IPS-18c (cell line): Measurements from ENCODE around the gene SMAGP.

Experiments
- H3K4me3 ChIP-seq: 2 replicates; pipeline ENCODE4 v1.7.0; 2013; ENCODE audit warnings: low read depth, mild to moderate bottlenecking, low read length, moderate library complexity; ENCODE audit not compliant: insufficient read depth
- H3K9me3 ChIP-seq: one replicate; pipeline ENCODE4 v1.6.1; 2013; ENCODE audit warnings: mild to moderate bottlenecking, low read length, moderate library complexity; ENCODE audit not compliant: control insufficient read depth, insufficient read depth

SMAGP gene

GRCh38 chr12:51214895-51215294 lies 55.3 kb downstream of the SMAGP start:
- Histone ChIP-seq H3K9me3 (no peaks in the 10 kb centered on the region), H3K4me3 (no peak overlapping the region)

GRCh38 chr12:51210690-51211395 lies 59.4 kb downstream of the SMAGP start:
- no peaks in the 10 kb centered on the region for H3K9me3 ChIP-seq
- H3K4me3 ChIP-seq = no peak overlapping the region

GRCh38 chr12:51209259-51209658 lies 61.0 kb downstream of the SMAGP start:
- Histone ChIP-seq H3K9me3 (no peaks in the 10 kb centered on the region), H3K4me3 (no peak overlapping the region)

- Histone ChIP-seq H3K9me3 (no peaks in the 10 kb centered on the region), H3K4me3 (no peak overlapping the region)
Measured at GRCh38 chr12:51208016-51208660, 62.1 kb downstream of the SMAGP start.

- Histone ChIP-seq H3K9me3 (no peaks in the 10 kb centered on the region), H3K4me3 (no peak overlapping the region)
Measured at GRCh38 chr12:51205350-51205749, 64.9 kb downstream of the SMAGP start.

GRCh38 chr12:51202718-51203117 lies 67.5 kb downstream of the SMAGP start:
- no peaks in the 10 kb centered on the region for H3K9me3 ChIP-seq
- no peak overlapping the region for H3K4me3 ChIP-seq

GRCh38 chr12:51200806-51201205 lies 69.4 kb downstream of the SMAGP start:
- H3K9me3 ChIP-seq = no peaks in the 10 kb centered on the region
- no peak overlapping the region for H3K4me3 ChIP-seq

- no peaks in the 10 kb centered on the region for H3K9me3 ChIP-seq
- no peak overlapping the region for H3K4me3 ChIP-seq
Measured at GRCh38 chr12:51200156-51200555, 70.1 kb downstream of the SMAGP start.

- H3K4me3 ChIP-seq = no peak overlapping the region
- H3K9me3 ChIP-seq = no peaks in the 10 kb centered on the region
Measured at GRCh38 chr12:51199366-51199945, 70.8 kb downstream of the SMAGP start.

GRCh38 chr12:51198568-51199365 lies 71.4 kb downstream of the SMAGP start:
- no peak overlapping the region for H3K4me3 ChIP-seq
- no peaks in the 10 kb centered on the region for H3K9me3 ChIP-seq

- no peaks in the 10 kb centered on the region for H3K9me3 ChIP-seq
- no peak overlapping the region for H3K4me3 ChIP-seq
Measured at GRCh38 chr12:51197736-51198567, 72.3 kb downstream of the SMAGP start.

- Histone ChIP-seq H3K4me3 (no peak overlapping the region), H3K9me3 (no peaks in the 10 kb centered on the region)
Measured at GRCh38 chr12:51196547-51196946, 73.7 kb downstream of the SMAGP start.

GRCh38 chr12:51195841-51196240 lies 74.4 kb downstream of the SMAGP start:
- Histone ChIP-seq H3K9me3 (no peaks in the 10 kb centered on the region), H3K4me3 (no peak overlapping the region)
